Measurements from ENCODE around the gene LRRC46.

DNA sequence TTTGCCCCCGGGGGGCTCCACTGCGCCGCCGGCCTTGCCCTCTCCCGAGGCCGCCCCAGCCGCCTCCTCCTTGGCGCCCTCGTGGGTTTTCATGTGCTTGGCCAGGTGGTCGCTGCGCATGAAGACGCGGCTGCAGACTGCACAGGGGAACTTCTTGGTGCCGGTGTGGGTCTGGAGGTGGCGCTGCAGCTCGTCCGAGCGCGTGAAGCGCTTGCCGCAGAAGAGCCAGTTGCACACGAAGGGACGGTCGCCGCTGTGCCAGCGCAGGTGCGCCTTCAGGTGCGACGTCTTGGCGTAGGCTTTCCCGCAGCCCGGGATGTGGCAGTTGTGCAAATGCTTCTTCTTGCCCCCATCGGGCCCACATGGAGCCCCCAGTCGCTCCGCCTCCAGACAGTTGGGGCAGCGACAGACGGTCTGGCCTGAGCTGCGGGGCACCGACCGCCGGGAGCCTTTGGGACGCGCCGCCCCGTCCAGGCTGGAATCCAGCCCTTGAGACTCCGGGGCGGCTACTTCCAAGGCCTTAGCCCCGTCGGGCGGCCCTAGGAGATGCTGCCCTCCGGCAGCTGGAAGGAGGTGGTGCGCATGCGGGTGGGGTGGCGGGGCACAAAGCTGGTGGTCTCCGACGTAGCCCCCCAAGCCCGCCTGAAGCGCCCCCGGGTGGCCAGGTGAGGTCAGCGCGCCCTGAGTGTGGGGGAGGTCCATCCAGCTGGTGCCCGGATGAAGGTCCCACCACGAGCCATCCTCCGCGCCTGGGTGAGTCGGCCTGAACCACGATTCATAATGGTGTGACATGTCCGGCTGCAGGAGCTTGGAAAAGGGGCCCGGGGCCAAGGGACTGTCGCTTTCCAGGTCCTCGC is 16.1 kb downstream of the LRRC46 start:
- no peak for TF ChIP-seq POLR2AphosphoS5 (IDR thresholded peaks at IDR 0.05; ENCODE audit: borderline replicate concordance, low read depth, low read length)
- no peak for TF ChIP-seq EZH2 (IDR thresholded peaks at IDR 0.05)
